Activated B cell treated with CpG ODN at 0.5 μM for 24 hours (primary cell): ENCODE results near the gene AFTPH. TPM values are rescaled to one million over a fixed set of nuclear protein-coding genes. Genes with fewer than 3 reads are reported as not detected.

ENCODE experiments used
- ATAC-seq: fragments of 200-7000 bp; cut with Tn5 transposase; one replicate; pipeline ENCODE4 v1.10.0; 2021; ENCODE audit warnings: low read depth, mild to moderate bottlenecking, moderate library complexity
- CTCF ChIA-PET: fragments of 350-600 bp; sonication (Branson Sonifier 250); formaldehyde crosslinking; loops from one replicate; lab custom pipeline; 2021; ENCODE audit warnings: antibody characterized with exemption; lab: Charles Lee
- POLR2A ChIA-PET: fragments of 350-600 bp; sonication (Branson Sonifier 250); formaldehyde crosslinking; loops from one replicate; lab custom pipeline; 2021; ENCODE audit warnings: antibody characterized with exemption; lab: Charles Lee
- DNase-seq: peaks from one replicate; pipeline ENCODE4 v3.0.0; 2022
- H3K27ac Mint-ChIP-seq: one replicate; pipeline ENCODE4 v1.8.0; 2020; ENCODE audit warnings: mixed read lengths
- H3K27me3 Mint-ChIP-seq: one replicate; pipeline ENCODE4 v1.8.0; 2021; ENCODE audit warnings: mixed read lengths
- H3K36me3 Mint-ChIP-seq: one replicate; pipeline ENCODE4 v1.8.0; 2021; ENCODE audit warnings: low read depth, mixed read lengths
- H3K4me1 Mint-ChIP-seq: one replicate; pipeline ENCODE4 v1.8.0; 2021; ENCODE audit warnings: mixed read lengths
- H3K4me3 Mint-ChIP-seq: one replicate; pipeline ENCODE4 v1.8.0; 2020; ENCODE audit warnings: mild to moderate bottlenecking, mixed read lengths
- H3K9me3 Mint-ChIP-seq: one replicate; pipeline ENCODE4 v1.8.0; 2020; ENCODE audit warnings: mixed read lengths
- intact Hi-C: fragments of 100-400 bp; cut with micrococcal nuclease; formaldehyde crosslinking; loops from one replicate; pipeline ENCODE4 v1.15.1; 2024
- total RNA-seq: library from RNA; stranded (reverse); gene quantifications from 2 replicates; pipeline ENCODE4 v1.2.3, GENCODE V29; 2022
- TF ChIP-seq, protein P1 (sequence below): fragments of 200-600 bp; IDR thresholded peaks from one replicate; pipeline ENCODE4 v1.8.0; 2022; ENCODE audit warnings: antibody characterized with exemption, mild to moderate bottlenecking

AFTPH gene
- total RNA-seq, 1 donor from 2014 or later: 81.3 TPM

DNA sequence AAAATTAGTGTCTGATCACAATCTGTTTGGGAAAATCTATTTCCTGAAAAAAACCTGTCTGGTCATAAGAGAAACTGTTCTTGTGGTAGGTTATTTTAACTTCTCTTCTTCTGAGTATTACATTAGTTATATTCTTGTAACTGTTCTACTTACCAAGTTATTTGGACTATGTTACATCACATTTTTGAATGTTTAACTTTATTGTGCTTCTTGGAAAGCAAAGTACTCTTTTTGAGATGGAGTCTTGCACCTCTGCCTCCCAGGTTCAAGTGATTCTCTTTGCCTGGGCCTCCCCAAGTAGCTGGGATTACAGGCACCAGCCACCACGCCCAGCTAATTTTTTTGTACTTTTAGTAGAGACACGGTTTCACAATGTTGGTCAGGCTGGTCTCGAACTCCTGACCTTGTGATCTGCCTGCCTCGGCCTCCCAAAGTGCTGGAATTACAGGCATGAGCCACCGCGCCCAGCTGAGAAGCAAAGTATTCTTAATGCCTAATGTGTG lies 39.4 kb downstream of the AFTPH start:
- peaks cover 23% of the 10 kb centered on the region for H3K36me3 Mint-ChIP-seq
- no peak overlapping the region for H3K4me3 Mint-ChIP-seq
- peaks cover 31% of the 10 kb centered on the region for H3K4me1 Mint-ChIP-seq
- no peaks in the 10 kb centered on the region for H3K9me3 Mint-ChIP-seq
- no peak for DNase-seq
- H3K27ac Mint-ChIP-seq: no peak overlapping the region
- no peak for ATAC-seq
- TF ChIP-seq, protein P1, sequence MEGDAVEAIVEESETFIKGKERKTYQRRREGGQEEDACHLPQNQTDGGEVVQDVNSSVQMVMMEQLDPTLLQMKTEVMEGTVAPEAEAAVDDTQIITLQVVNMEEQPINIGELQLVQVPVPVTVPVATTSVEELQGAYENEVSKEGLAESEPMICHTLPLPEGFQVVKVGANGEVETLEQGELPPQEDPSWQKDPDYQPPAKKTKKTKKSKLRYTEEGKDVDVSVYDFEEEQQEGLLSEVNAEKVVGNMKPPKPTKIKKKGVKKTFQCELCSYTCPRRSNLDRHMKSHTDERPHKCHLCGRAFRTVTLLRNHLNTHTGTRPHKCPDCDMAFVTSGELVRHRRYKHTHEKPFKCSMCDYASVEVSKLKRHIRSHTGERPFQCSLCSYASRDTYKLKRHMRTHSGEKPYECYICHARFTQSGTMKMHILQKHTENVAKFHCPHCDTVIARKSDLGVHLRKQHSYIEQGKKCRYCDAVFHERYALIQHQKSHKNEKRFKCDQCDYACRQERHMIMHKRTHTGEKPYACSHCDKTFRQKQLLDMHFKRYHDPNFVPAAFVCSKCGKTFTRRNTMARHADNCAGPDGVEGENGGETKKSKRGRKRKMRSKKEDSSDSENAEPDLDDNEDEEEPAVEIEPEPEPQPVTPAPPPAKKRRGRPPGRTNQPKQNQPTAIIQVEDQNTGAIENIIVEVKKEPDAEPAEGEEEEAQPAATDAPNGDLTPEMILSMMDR: no peak
- no peaks in the 10 kb centered on the region for H3K27me3 Mint-ChIP-seq
- intact Hi-C loops: no loop called here
- ChIA-PET POLR2A (interaction anchor here (0.6 kb wide), 1 partner anchor 288 kb away, joined by 4 read pairs; no protein-coding TSS in a partner anchor), CTCF (interaction anchor here (6.5 to 7.9 kb wide), 2 partner anchors 40 to 233 kb away, joined by 78 to 93 read pairs; partner anchors contain the start of gene AFTPH)

DNA sequence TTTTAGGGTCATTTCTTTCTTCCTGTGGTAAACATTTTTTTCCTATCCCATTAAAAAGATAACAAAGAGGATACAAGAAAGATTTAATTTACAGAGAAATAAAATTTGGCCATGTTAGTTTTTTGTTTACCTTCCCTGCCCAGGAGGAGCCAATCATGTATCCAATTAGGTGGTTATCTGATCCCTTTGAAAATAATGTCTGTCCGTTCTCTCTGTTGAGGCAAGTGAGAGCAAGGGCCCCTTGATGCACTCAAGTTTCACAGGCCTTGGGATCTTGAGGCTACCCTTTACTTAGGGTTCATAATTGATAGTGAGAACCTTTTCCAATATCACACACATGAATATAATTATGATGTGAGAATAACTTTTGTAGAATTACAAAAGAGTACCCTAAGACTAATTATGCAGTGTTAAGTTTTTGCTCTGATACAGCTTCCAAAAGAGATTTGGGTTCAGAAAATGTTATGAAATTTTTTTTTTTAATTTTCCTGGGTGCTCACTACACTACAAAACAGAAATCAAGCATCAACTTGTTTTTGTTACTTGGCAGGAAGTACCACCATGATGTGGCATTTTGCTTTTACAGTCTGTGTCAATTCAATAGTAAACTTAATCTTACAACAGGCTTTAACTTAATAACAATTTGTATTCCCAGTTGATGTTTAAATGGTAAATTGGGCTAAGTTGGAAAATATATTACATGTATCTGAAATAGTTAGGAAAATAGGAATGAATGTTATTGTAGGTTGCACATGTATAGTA lies 42.0 kb downstream of the AFTPH start:
- CTCF ChIA-PET: interaction anchor here (1.1 to 1.6 kb wide), 3 partner anchors 21 to 78 kb away, joined by 4 to 5 read pairs (median 4); no protein-coding TSS in a partner anchor

DNA sequence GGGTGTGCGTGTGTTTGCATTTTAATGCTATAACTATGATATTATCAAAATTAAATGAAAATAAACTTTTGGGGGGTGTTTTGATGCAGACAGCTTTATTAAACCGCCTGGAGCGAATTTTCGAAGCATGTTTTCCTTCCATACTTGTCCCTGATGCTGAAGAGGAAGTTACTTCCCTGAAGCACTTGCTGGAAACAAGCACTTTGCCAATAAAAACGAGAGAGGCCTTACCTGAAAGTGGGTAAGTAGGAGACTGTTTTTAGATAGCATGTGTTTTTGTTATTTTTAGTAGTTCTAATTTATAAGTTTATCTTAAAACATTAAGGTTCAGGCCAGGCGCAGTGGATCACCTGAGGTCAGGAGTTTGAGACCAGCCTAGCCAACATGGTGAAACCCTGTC lies 43.3 kb downstream of the AFTPH start:
- peaks cover 41% of the 10 kb centered on the region for H3K36me3 Mint-ChIP-seq
- H3K27ac Mint-ChIP-seq: no peak overlapping the region
- peaks cover 20% of the 10 kb centered on the region for H3K4me1 Mint-ChIP-seq
- TF ChIP-seq, protein P1: no peak
- no peak overlapping the region for H3K4me3 Mint-ChIP-seq
- ATAC-seq (no peak), DNase-seq (no peak)
- POLR2A ChIA-PET: no interaction called here
- H3K9me3 Mint-ChIP-seq: no peaks in the 10 kb centered on the region
- CTCF ChIA-PET: interaction anchor here (1.1 to 1.5 kb wide), 2 partner anchors 20 to 79 kb away, joined by 4 read pairs; no protein-coding TSS in a partner anchor
- intact Hi-C loops: no loop called here
- no peaks in the 10 kb centered on the region for H3K27me3 Mint-ChIP-seq

More for the DNA sequence above, 42.0 kb downstream of the AFTPH start:
- Mint-ChIP-seq H3K27me3 (no peaks in the 10 kb centered on the region), H3K36me3 (peaks cover 32% of the 10 kb centered on the region), H3K9me3 (no peaks in the 10 kb centered on the region), H3K27ac (no peak overlapping the region), H3K4me3 (no peak overlapping the region), H3K4me1 (peaks cover 28% of the 10 kb centered on the region)
- DNase-seq (no peak), ATAC-seq (no peak)
- intact Hi-C loops: no loop called here
- POLR2A ChIA-PET: interaction anchor here (1.2 kb wide), 1 partner anchor 43 kb away, joined by 3 read pairs; no protein-coding TSS in a partner anchor
- TF ChIP-seq, protein P1: no peak

DNA sequence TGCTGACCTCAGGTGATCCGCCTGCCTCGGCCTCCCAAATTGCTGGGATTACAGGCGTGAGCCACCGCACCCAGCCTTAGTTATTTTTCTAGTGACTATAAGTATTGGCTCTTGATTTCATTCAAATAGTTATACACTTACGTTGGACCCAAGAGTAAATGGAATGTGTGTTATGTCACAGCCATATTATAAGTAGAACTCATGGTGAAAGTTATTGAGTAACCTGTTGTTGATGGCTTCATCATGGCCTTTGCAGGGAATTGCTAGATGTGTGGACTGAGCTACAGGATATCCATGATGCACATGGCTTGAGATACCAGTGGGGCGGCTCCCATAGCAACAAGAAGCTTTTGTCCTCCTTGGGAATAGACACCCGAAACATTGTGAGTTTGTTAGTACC lies 44.7 kb downstream of the AFTPH start:
- TF ChIP-seq, protein P1: no peak
- CTCF ChIA-PET: interaction anchor here (0.8 to 1.4 kb wide), 3 partner anchors 17 to 238 kb away, joined by 3 to 4 read pairs (median 3); no protein-coding TSS in a partner anchor
- no peaks in the 10 kb centered on the region for H3K9me3 Mint-ChIP-seq
- DNase-seq (no peak), ATAC-seq (no peak)
- intact Hi-C loops: no loop called here
- H3K27ac Mint-ChIP-seq: no peak overlapping the region
- H3K27me3 Mint-ChIP-seq: no peaks in the 10 kb centered on the region
- POLR2A ChIA-PET: no interaction called here
- H3K4me3 Mint-ChIP-seq: no peak overlapping the region
- peaks cover 17% of the 10 kb centered on the region for H3K4me1 Mint-ChIP-seq
- peaks cover 53% of the 10 kb centered on the region for H3K36me3 Mint-ChIP-seq

DNA sequence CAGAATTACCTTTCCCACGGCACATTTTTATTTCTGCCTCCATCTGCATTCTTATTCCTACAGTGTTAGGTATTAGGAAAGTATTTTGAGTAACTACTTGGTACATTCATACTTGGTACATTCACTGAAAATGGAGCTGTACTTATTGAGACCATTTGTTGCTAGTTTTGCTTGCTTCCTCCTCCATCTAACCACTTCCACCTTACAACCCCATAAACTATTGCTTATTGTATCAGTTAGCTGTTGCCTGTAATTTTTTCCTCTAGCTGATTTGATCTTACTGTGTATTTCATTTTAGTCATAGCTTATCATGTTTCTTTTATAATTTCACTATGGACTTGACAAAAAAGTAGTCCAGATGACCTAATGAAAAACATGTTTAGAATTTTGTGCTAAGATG lies 50.7 kb downstream of the AFTPH start:
- CTCF ChIA-PET: interaction anchor here (1.1 kb wide), 1 partner anchor 52 kb away, joined by 3 read pairs; no protein-coding TSS in a partner anchor
- Mint-ChIP-seq H3K27ac (no peak overlapping the region), H3K4me3 (no peak overlapping the region), H3K4me1 (peaks cover 3% of the 10 kb centered on the region), H3K27me3 (no peaks in the 10 kb centered on the region), H3K9me3 (no peaks in the 10 kb centered on the region), H3K36me3 (peaks cover 78% of the 10 kb centered on the region)
- ATAC-seq (no peak), DNase-seq (no peak)
- POLR2A ChIA-PET: interaction anchor here (0.7 kb wide), 1 partner anchor 33 kb away, joined by 3 read pairs; no protein-coding TSS in a partner anchor
- TF ChIP-seq, protein P1: no peak
- intact Hi-C loops: no loop called here
